Vagina (tissue), 2 donors: ENCODE measurements around the gene FLT1. TPM values are rescaled to one million over a fixed set of nuclear protein-coding genes. Genes with fewer than 3 reads are reported as not detected.

Experiments used
- DNase-seq, 2 donors: peaks; one replicate each; pipeline ENCODE4 v3.0.0-alpha.2; 2017; ENCODE audit errors: extremely low spot score in 2 of 2
- H3K27ac ChIP-seq: fragments of 200-600 bp; sonication (generic); one replicate; pipeline ENCODE4 v1.5.1; 2019
- H3K27me3 ChIP-seq: fragments of 200-600 bp; sonication (generic); one replicate; pipeline ENCODE4 v1.5.1; 2019
- H3K36me3 ChIP-seq, 2 donors: fragments of 200-600 bp; sonication (generic); one replicate each; pipeline ENCODE4 v1.5.1; 2017 to 2019
- H3K4me1 ChIP-seq: fragments of 200-600 bp; sonication (generic); one replicate; pipeline ENCODE4 v1.5.1; 2019
- H3K4me3 ChIP-seq, 2 donors: fragments of 200-600 bp; sonication (generic); 1 replicate in 1 of 2; 2 replicates in 1 of 2; pipeline ENCODE4 v1.5.1; 2016 to 2019
- H3K9me3 ChIP-seq: fragments of 200-600 bp; sonication (generic); one replicate; pipeline ENCODE4 v1.5.1; 2019
- CTCF ChIP-seq, 3 experiments: fragments of 450-650 bp in 2 of 3; fragments of 200-600 bp in 1 of 3; sonication (generic) in 1 of 3; IDR thresholded peaks; one replicate each; pipeline ENCODE4 v1.5.1; 2017 to 2019; ENCODE audit warnings: antibody characterized with exemption in 3 of 3, mild to moderate bottlenecking in 2 of 3, moderate library complexity in 2 of 3
- POLR2A ChIP-seq, 2 donors: fragments of 450-650 bp; IDR thresholded peaks; one replicate each; pipeline ENCODE4 v1.6.1; 2017; ENCODE audit warnings: antibody characterized with exemption in 2 of 2, mild to moderate bottlenecking in 2 of 2, moderate library complexity in 2 of 2
- POLR2AphosphoS5 ChIP-seq, 2 donors: sonication (generic); formaldehyde crosslinking; IDR thresholded peaks; one replicate each; pipeline ENCODE4 v1.9.0; 2017; ENCODE audit warnings: antibody characterized with exemption in 2 of 2, mild to moderate bottlenecking in 2 of 2, low read depth in 1 of 2; ENCODE audit not compliant: insufficient read depth in 1 of 2
- intact Hi-C: fragments of 100-400 bp; cut with DNase I; formaldehyde crosslinking; loops from one replicate; pipeline ENCODE4 v1.15.1; 2023
- total RNA-seq: library from RNA; depleted of rRNA; stranded (reverse); fragments of >200 nt; gene quantifications from one replicate; pipeline ENCODE4 v1.2.3, GENCODE V29; 2016

Gene FLT1
- total RNA-seq, 1 donor from 2014 or later: 18.9 TPM

- intact Hi-C loops: no loop called here
- no peak for DNase-seq
Measured at GRCh38 chr13:28251466-28251865, 243.5 kb downstream of the FLT1 start.

GRCh38 chr13:28250542-28250941 is 244.4 kb downstream of the FLT1 start:
- no peaks in the 10 kb centered on the region for H3K9me3 ChIP-seq
- H3K4me3 ChIP-seq: no peak overlapping the region
- H3K36me3 ChIP-seq: no peaks in the 10 kb centered on the region
- H3K27ac ChIP-seq: no peak overlapping the region
- no peaks in the 10 kb centered on the region for H3K27me3 ChIP-seq
- TF ChIP-seq POLR2A (IDR thresholded peaks at IDR 0.05) (no peak), CTCF (IDR thresholded peaks at IDR 0.05) (no peak), POLR2AphosphoS5 (IDR thresholded peaks at IDR 0.05; ENCODE audit: insufficient read depth in 1 of 2, low read depth in 1 of 2) (no peak)
- intact Hi-C loops: no loop called here
- no peak for DNase-seq
- H3K4me1 ChIP-seq: peaks cover 6% of the 10 kb centered on the region

More at GRCh38 chr13:28251466-28251865, 243.5 kb downstream of the FLT1 start:
- H3K27me3 ChIP-seq: no peaks in the 10 kb centered on the region
- H3K36me3 ChIP-seq: peaks cover 0 to 3% of the 10 kb centered on the region in 2 donors
- H3K27ac ChIP-seq: no peak overlapping the region
- no peaks in the 10 kb centered on the region for H3K9me3 ChIP-seq
- no peak for TF ChIP-seq POLR2AphosphoS5 (IDR thresholded peaks at IDR 0.05; ENCODE audit: insufficient read depth in 1 of 2, low read depth in 1 of 2)
- no peak for TF ChIP-seq POLR2A (IDR thresholded peaks at IDR 0.05)
- no peak for TF ChIP-seq CTCF (IDR thresholded peaks at IDR 0.05)
- peaks cover 6% of the 10 kb centered on the region for H3K4me1 ChIP-seq
- no peak overlapping the region for H3K4me3 ChIP-seq

Other genes starting within 250 kb of the FLT1 start
- 23.8 TPM for gene POMP, start 164.0 kb upstream of the FLT1 start, total RNA-seq
- gene SLC46A3, start 223.8 kb upstream of the FLT1 start, total RNA-seq: 5.2 TPM